GM12891 (cell line): ENCODE measurements around the gene ATP6V1G2.

Source experiments
- POLR2A ChIP-seq: IDR thresholded peaks from 2 replicates; pipeline ENCODE4 v1.6.1; 2011; ENCODE audit warnings: low read depth, low read length, control low read depth
- POLR2AphosphoS5 ChIP-seq: IDR thresholded peaks from 2 replicates; pipeline ENCODE4 v1.6.1; 2011; ENCODE audit warnings: low read depth, low read length, control low read depth
- TAF1 ChIP-seq: IDR thresholded peaks from 2 replicates; pipeline ENCODE4 v1.6.1; 2011; ENCODE audit warnings: low read depth, low read length, control low read depth

GRCh38 chr6:31548544-31548873 lies 2.1 kb upstream of the ATP6V1G2 start:
- TF ChIP-seq TAF1 (no peak), POLR2A (no peak), POLR2AphosphoS5 (no peak)
